OCI-LY1 (cell line): Measurements from ENCODE around the gene LMTK3.

Experiments
- CTCF ChIP-seq: fragments of 200-600 bp; sonication (generic), shearing (Covaris generic); IDR thresholded peaks from 2 replicates; pipeline ENCODE4 v1.5.1; 2017; ENCODE audit warnings: mild to moderate bottlenecking, antibody characterized with exemption, low read length, moderate library complexity, mixed read lengths
- EZH2 ChIP-seq: fragments of 200-600 bp; sonication (generic), shearing (Covaris generic); IDR thresholded peaks from 2 replicates; pipeline ENCODE4 v1.8.0; 2017; ENCODE audit warnings: borderline replicate concordance, mixed run types, mild to moderate bottlenecking, antibody characterized with exemption, low read length, moderate library complexity, mixed read lengths

- TF ChIP-seq CTCF: no peak
- TF ChIP-seq EZH2: no peak
Measured at GRCh38 chr19:48487948-48488347, 23.7 kb downstream of the LMTK3 start.
